ENCODE measurements around the gene SHC3.

SHC3 gene

GRCh38 chr9:89032173-89032572, 146.4 kb downstream of the SHC3 start:
- Histone ChIP-seq H2AFZ (ENCODE audit: low read depth, low read length) (no peak overlapping the region), H3K36me3 (ENCODE audit: insufficient read depth, low read length) (no peaks in the 10 kb centered on the region), H3K4me3 (ENCODE audit: low read depth in 1 of 2, low read length in 2 of 2) (no peak overlapping the region), H3K79me2 (ENCODE audit: insufficient read depth, low read length) (no peaks in the 10 kb centered on the region), H3K9me3 (ENCODE audit: insufficient read depth, low read length, severe bottlenecking) (peaks cover 14% of the 10 kb centered on the region), H3K4me1 (ENCODE audit: insufficient read depth, low read length) (no peaks in the 10 kb centered on the region), H3K9ac (ENCODE audit: low read depth, low read length) (no peak overlapping the region), H3K27me3 (ENCODE audit: insufficient read depth, low read length, poor library complexity) (no peaks in the 10 kb centered on the region), H4K20me1 (ENCODE audit: insufficient read depth, low read length) (no peaks in the 10 kb centered on the region), H3K4me2 (ENCODE audit: insufficient read depth, low read length) (no peak overlapping the region), H3K27ac (ENCODE audit: low read length) (no peak overlapping the region)
- TF ChIP-seq, protein P1, sequence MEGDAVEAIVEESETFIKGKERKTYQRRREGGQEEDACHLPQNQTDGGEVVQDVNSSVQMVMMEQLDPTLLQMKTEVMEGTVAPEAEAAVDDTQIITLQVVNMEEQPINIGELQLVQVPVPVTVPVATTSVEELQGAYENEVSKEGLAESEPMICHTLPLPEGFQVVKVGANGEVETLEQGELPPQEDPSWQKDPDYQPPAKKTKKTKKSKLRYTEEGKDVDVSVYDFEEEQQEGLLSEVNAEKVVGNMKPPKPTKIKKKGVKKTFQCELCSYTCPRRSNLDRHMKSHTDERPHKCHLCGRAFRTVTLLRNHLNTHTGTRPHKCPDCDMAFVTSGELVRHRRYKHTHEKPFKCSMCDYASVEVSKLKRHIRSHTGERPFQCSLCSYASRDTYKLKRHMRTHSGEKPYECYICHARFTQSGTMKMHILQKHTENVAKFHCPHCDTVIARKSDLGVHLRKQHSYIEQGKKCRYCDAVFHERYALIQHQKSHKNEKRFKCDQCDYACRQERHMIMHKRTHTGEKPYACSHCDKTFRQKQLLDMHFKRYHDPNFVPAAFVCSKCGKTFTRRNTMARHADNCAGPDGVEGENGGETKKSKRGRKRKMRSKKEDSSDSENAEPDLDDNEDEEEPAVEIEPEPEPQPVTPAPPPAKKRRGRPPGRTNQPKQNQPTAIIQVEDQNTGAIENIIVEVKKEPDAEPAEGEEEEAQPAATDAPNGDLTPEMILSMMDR (IDR thresholded peaks at IDR 0.05; ENCODE audit: borderline replicate concordance, extremely low read depth, low read length, poor library complexity, severe bottlenecking), result no peak
- no peak for TF ChIP-seq EZH2 (IDR thresholded peaks at IDR 0.05; ENCODE audit: borderline replicate concordance, low read depth, low read length, severe bottlenecking)
- DNase-seq (no peak), ATAC-seq (ENCODE audit: insufficient read depth, low read depth) (no peak)

DNA sequence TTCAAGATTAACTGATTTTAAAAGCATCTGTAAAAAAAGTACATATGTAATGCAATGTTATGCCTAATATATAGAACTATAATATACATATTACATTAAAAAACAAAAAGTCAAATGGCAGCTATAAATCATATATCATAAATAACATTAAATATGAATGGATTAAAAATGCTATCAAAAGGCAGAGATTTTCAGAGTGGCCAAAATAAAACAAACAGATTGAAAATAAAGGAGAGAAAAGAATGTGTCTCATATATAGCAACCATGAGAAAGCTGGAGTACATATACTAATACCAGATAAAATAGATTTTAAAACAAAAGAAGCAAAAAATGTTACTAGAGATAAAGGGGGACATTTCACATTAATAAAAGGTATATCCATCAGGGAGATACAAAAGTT, 148.8 kb downstream of the SHC3 start:
- Histone ChIP-seq H2AFZ (ENCODE audit: low read depth, low read length) (no peak overlapping the region), H3K27me3 (ENCODE audit: insufficient read depth, low read length, poor library complexity) (no peaks in the 10 kb centered on the region), H3K9me3 (ENCODE audit: insufficient read depth, low read length, severe bottlenecking) (peaks cover 14% of the 10 kb centered on the region), H3K36me3 (ENCODE audit: insufficient read depth, low read length) (no peaks in the 10 kb centered on the region), H4K20me1 (ENCODE audit: insufficient read depth, low read length) (no peaks in the 10 kb centered on the region), H3K4me2 (ENCODE audit: insufficient read depth, low read length) (no peak overlapping the region), H3K79me2 (ENCODE audit: insufficient read depth, low read length) (no peaks in the 10 kb centered on the region), H3K4me3 (ENCODE audit: low read depth in 1 of 2, low read length in 2 of 2) (no peak overlapping the region), H3K27ac (ENCODE audit: low read length) (no peak overlapping the region), H3K9ac (ENCODE audit: low read depth, low read length) (no peak overlapping the region), H3K4me1 (ENCODE audit: insufficient read depth, low read length) (no peaks in the 10 kb centered on the region)
- ATAC-seq (ENCODE audit: insufficient read depth, low read depth), result no peak
- no peak for DNase-seq
- TF ChIP-seq, protein P1 (IDR thresholded peaks at IDR 0.05; ENCODE audit: borderline replicate concordance, extremely low read depth, low read length, poor library complexity, severe bottlenecking), result no peak
- TF ChIP-seq EZH2 (IDR thresholded peaks at IDR 0.05; ENCODE audit: borderline replicate concordance, low read depth, low read length, severe bottlenecking), result no peak

DNA sequence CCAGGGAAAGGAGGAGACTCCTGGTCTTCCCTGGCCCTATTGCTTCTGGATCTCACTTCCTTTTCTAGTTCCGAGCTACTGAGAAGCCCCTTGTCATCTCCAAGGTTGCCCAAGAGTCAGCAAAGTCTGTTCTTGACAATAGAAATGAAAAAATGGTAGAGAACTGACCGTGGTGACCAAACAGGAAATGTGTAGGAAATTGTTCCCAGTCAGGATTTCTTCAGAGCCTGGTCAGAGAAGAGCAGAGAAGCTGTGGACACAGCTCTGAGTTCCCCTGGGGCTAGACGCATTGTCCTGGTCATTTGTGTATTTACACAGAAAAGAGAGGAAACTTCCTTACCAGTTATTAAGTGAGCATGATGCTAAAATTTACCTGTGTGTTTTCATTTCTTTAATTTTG, 151.7 kb downstream of the SHC3 start:
- DNase-seq (no peak), ATAC-seq (ENCODE audit: insufficient read depth, low read depth) (no peak)
- H3K4me1 ChIP-seq (ENCODE audit: insufficient read depth, low read length), result no peaks in the 10 kb centered on the region
- H4K20me1 ChIP-seq (ENCODE audit: insufficient read depth, low read length), result no peaks in the 10 kb centered on the region
- TF ChIP-seq, protein P1 (IDR thresholded peaks at IDR 0.05; ENCODE audit: borderline replicate concordance, extremely low read depth, low read length, poor library complexity, severe bottlenecking), result no peak
- no peak for TF ChIP-seq EZH2 (IDR thresholded peaks at IDR 0.05; ENCODE audit: borderline replicate concordance, low read depth, low read length, severe bottlenecking)
- H3K9me3 ChIP-seq (ENCODE audit: insufficient read depth, low read length, severe bottlenecking), result peaks cover 14% of the 10 kb centered on the region
- H3K27ac ChIP-seq (ENCODE audit: low read length), result no peak overlapping the region
- H3K4me3 ChIP-seq (ENCODE audit: low read depth in 1 of 2, low read length in 2 of 2), result no peak overlapping the region
- H3K27me3 ChIP-seq (ENCODE audit: insufficient read depth, low read length, poor library complexity), result no peaks in the 10 kb centered on the region
- no peak overlapping the region for H2AFZ ChIP-seq (ENCODE audit: low read depth, low read length)
- no peaks in the 10 kb centered on the region for H3K36me3 ChIP-seq (ENCODE audit: insufficient read depth, low read length)
- no peak overlapping the region for H3K9ac ChIP-seq (ENCODE audit: low read depth, low read length)
- no peaks in the 10 kb centered on the region for H3K79me2 ChIP-seq (ENCODE audit: insufficient read depth, low read length)
- no peak overlapping the region for H3K4me2 ChIP-seq (ENCODE audit: insufficient read depth, low read length)

GRCh38 chr9:89025553-89025952, 153.1 kb downstream of the SHC3 start:
- H3K9me3 ChIP-seq (ENCODE audit: insufficient read depth, low read length, severe bottlenecking), result peaks cover 11% of the 10 kb centered on the region
- no peak overlapping the region for H3K4me3 ChIP-seq (ENCODE audit: low read depth in 1 of 2, low read length in 2 of 2)
- ATAC-seq (ENCODE audit: insufficient read depth, low read depth), result no peak
- H4K20me1 ChIP-seq (ENCODE audit: insufficient read depth, low read length), result no peaks in the 10 kb centered on the region
- no peaks in the 10 kb centered on the region for H3K36me3 ChIP-seq (ENCODE audit: insufficient read depth, low read length)
- DNase-seq, result no peak
- no peaks in the 10 kb centered on the region for H3K27me3 ChIP-seq (ENCODE audit: insufficient read depth, low read length, poor library complexity)
- H3K4me2 ChIP-seq (ENCODE audit: insufficient read depth, low read length), result no peak overlapping the region
- H3K27ac ChIP-seq (ENCODE audit: low read length), result no peak overlapping the region
- no peak overlapping the region for H3K9ac ChIP-seq (ENCODE audit: low read depth, low read length)
- TF ChIP-seq EZH2 (IDR thresholded peaks at IDR 0.05; ENCODE audit: borderline replicate concordance, low read depth, low read length, severe bottlenecking), result no peak
- TF ChIP-seq, protein P1 (IDR thresholded peaks at IDR 0.05; ENCODE audit: borderline replicate concordance, extremely low read depth, low read length, poor library complexity, severe bottlenecking), result no peak
- H3K79me2 ChIP-seq (ENCODE audit: insufficient read depth, low read length), result no peaks in the 10 kb centered on the region
- no peaks in the 10 kb centered on the region for H3K4me1 ChIP-seq (ENCODE audit: insufficient read depth, low read length)
- H2AFZ ChIP-seq (ENCODE audit: low read depth, low read length), result no peak overlapping the region

All from DND-41 (cell line).